GM23248 (cell line): Measurements from ENCODE around the gene KBTBD7. TPM values are rescaled to one million over a fixed set of nuclear protein-coding genes. Genes with fewer than 3 reads are reported as not detected.
A peak's percentile ranks its signal among the peaks of the same experiment; 100 is the strongest.

Experiments used
- DNase-seq: peaks from one replicate; pipeline ENCODE4 v3.0.0-alpha.2; 2015
- H2AFZ ChIP-seq: fragments of 200-600 bp; sonication (generic); 2 replicates; pipeline ENCODE4 v1.6.1; 2016; ENCODE audit warnings: antibody characterized with exemption
- H3F3A ChIP-seq: fragments of 200-600 bp; sonication (generic); 2 replicates; pipeline ENCODE4 v1.6.1; 2016; ENCODE audit warnings: mild to moderate bottlenecking, antibody characterized with exemption, mixed run types; ENCODE audit not compliant: insufficient read depth
- H3K27ac ChIP-seq: fragments of 200-600 bp; sonication (generic); 2 replicates; pipeline ENCODE4 v1.5.1; 2016; ENCODE audit warnings: mild to moderate bottlenecking
- H3K27me3 ChIP-seq: fragments of 200-600 bp; sonication (generic); replicated peaks from 2 replicates; pipeline ENCODE4 v1.6.1; 2016; ENCODE audit warnings: mild to moderate bottlenecking; ENCODE audit not compliant: insufficient read depth
- H3K36me3 ChIP-seq: fragments of 200-600 bp; sonication (generic); 2 replicates; pipeline ENCODE4 v1.6.1; 2016; ENCODE audit warnings: low read depth, mild to moderate bottlenecking
- H3K4me1 ChIP-seq: fragments of 200-600 bp; sonication (generic); 2 replicates; pipeline ENCODE4 v1.6.1; 2016; ENCODE audit warnings: mild to moderate bottlenecking; ENCODE audit not compliant: insufficient read depth
- H3K4me2 ChIP-seq: fragments of 200-600 bp; sonication (generic); one replicate; pipeline ENCODE4 v1.6.1; 2016; ENCODE audit warnings: mild to moderate bottlenecking; ENCODE audit not compliant: unreplicated experiment
- H3K4me3 ChIP-seq: fragments of 200-600 bp; sonication (generic); 2 replicates; pipeline ENCODE4 v1.5.1; 2016; ENCODE audit warnings: mild to moderate bottlenecking
- H3K79me2 ChIP-seq: fragments of 200-600 bp; sonication (generic); 2 replicates; pipeline ENCODE4 v1.6.1; 2016; ENCODE audit warnings: mild to moderate bottlenecking; ENCODE audit not compliant: insufficient read depth
- H3K9ac ChIP-seq: fragments of 200-600 bp; sonication (generic); 2 replicates; pipeline ENCODE4 v1.6.1; 2016; ENCODE audit warnings: mild to moderate bottlenecking
- H3K9me2 ChIP-seq: fragments of 200-600 bp; sonication (generic); 2 replicates; pipeline ENCODE4 v1.6.1; 2016; ENCODE audit warnings: mixed run types, mild to moderate bottlenecking, moderate library complexity; ENCODE audit not compliant: insufficient read depth
- H3K9me3 ChIP-seq: fragments of 200-600 bp; sonication (generic); one replicate; pipeline ENCODE4 v1.6.1; 2017; ENCODE audit warnings: low read depth
- H4K20me1 ChIP-seq: fragments of 200-600 bp; sonication (generic); 2 replicates; pipeline ENCODE4 v1.6.0; 2016; ENCODE audit not compliant: insufficient read depth
- EZH2 ChIP-seq: fragments of 200-600 bp; sonication (generic); IDR thresholded peaks from 2 replicates; pipeline ENCODE4 v1.6.1; 2018; ENCODE audit warnings: antibody characterized with exemption, mild to moderate bottlenecking; ENCODE audit not compliant: insufficient read depth, poor library complexity, severe bottlenecking
- EZH2phosphoT487 ChIP-seq: fragments of 200-600 bp; sonication (generic); IDR thresholded peaks from 2 replicates; pipeline ENCODE4 v1.6.1; 2018; ENCODE audit warnings: antibody characterized with exemption, moderate library complexity, mild to moderate bottlenecking, low read depth; ENCODE audit not compliant: insufficient read depth
- WGBS, 2 experiments: methylation state at CpG; one replicate each; pipeline ENCODE4 v1.1.6; 2015 to 2017; ENCODE audit warnings: low lambda C conversion rate in 2 of 2, low coverage in 1 of 2; ENCODE audit errors: missing lambda C conversion rate in 2 of 2; 5-methylcytosine and 5-hydroxymethylcytosine counted together
- in situ Hi-C: fragments of 300-500 bp; cut with MboI; formaldehyde crosslinking; loops from 2 replicates; pipeline ENCODE4 v1.15.0; 2020
- polyA plus RNA-seq: library from polyadenylated mRNA; unstranded; fragments of >200 nt; fragmentation: Nextera tagmentation; extraction: Ambion mirVana; gene quantifications from 2 replicates; pipeline ENCODE4 v1.2.1, GENCODE V29; 2016
- total RNA-seq: library from RNA; depleted of rRNA; stranded (reverse); fragments of >200 nt; shearing (Covaris generic); gene quantifications from 2 replicates; pipeline ENCODE4 v1.2.3, GENCODE V29; 2014

Gene KBTBD7
- total and polyA plus RNA-seq, 2 experiments from 2014 or later, result 3.5 to 4.4 TPM

- Histone ChIP-seq H3K4me1 (peaks cover 11% of the 10 kb centered on the region), H3K4me3 (no peak overlapping the region), H3F3A (no peaks in the 10 kb centered on the region), H4K20me1 (no peaks in the 10 kb centered on the region), H3K9me2 (no peaks in the 10 kb centered on the region), H3K79me2 (no peaks in the 10 kb centered on the region), H3K9ac (no peak overlapping the region), H3K4me2 (no peak overlapping the region), H3K36me3 (no peaks in the 10 kb centered on the region), H3K9me3 (no peaks in the 10 kb centered on the region), H3K27me3 (no peaks in the 10 kb centered on the region), H2AFZ (no peak overlapping the region), H3K27ac (no peak overlapping the region)
- no peak for TF ChIP-seq EZH2
- no peak for TF ChIP-seq EZH2phosphoT487
- in situ Hi-C loops, result no loop called here
- DNase-seq, result no peak
Observed at GRCh38 chr13:41212881-41213280, 18.5 kb upstream of the KBTBD7 start.

- in situ Hi-C loops, result no loop called here
- H3K9me2 ChIP-seq, result no peaks in the 10 kb centered on the region
- no peak overlapping the region for H2AFZ ChIP-seq
- no peaks in the 10 kb centered on the region for H4K20me1 ChIP-seq
- no peak for TF ChIP-seq EZH2phosphoT487
- no peak for TF ChIP-seq EZH2
- no peak overlapping the region for H3K4me2 ChIP-seq
- WGBS, 2 experiments, result 93 to 100% methylated on average over 2 of the region's 2 CpGs
- H3K36me3 ChIP-seq, result no peaks in the 10 kb centered on the region
- no peak overlapping the region for H3K4me3 ChIP-seq
- DNase-seq, result no peak
- H3K9me3 ChIP-seq, result no peaks in the 10 kb centered on the region
- H3F3A ChIP-seq, result no peaks in the 10 kb centered on the region
- no peaks in the 10 kb centered on the region for H3K79me2 ChIP-seq
- peaks cover 4% of the 10 kb centered on the region; the same call in 1 of the 2 replicates for H3K4me1 ChIP-seq
- H3K27ac ChIP-seq, result no peak overlapping the region
- H3K27me3 ChIP-seq, result no peaks in the 10 kb centered on the region
- no peak overlapping the region for H3K9ac ChIP-seq
Observed at GRCh38 chr13:41211062-41211461, 16.7 kb upstream of the KBTBD7 start.

GRCh38 chr13:41206467-41206866, 12.1 kb upstream of the KBTBD7 start:
- Histone ChIP-seq H3K9me3 (no peaks in the 10 kb centered on the region), H3K4me3 (no peak overlapping the region), H3K27me3 (no peaks in the 10 kb centered on the region), H3K27ac (no peak overlapping the region), H3K4me2 (no peak overlapping the region), H3K36me3 (no peaks in the 10 kb centered on the region), H2AFZ (no peak overlapping the region), H3K4me1 (no peaks in the 10 kb centered on the region), H3K9me2 (no peaks in the 10 kb centered on the region), H3F3A (no peaks in the 10 kb centered on the region), H3K9ac (no peak overlapping the region), H4K20me1 (no peaks in the 10 kb centered on the region), H3K79me2 (no peaks in the 10 kb centered on the region)
- no peak for TF ChIP-seq EZH2
- no peak for TF ChIP-seq EZH2phosphoT487
- DNase-seq, result no peak
- in situ Hi-C loops, result no loop called here

- DNase-seq, result no peak
- H2AFZ ChIP-seq, result no peak overlapping the region
- no peaks in the 10 kb centered on the region for H4K20me1 ChIP-seq
- H3F3A ChIP-seq, result peaks cover 13% of the 10 kb centered on the region
- no peak overlapping the region for H3K9ac ChIP-seq
- H3K9me2 ChIP-seq, result no peaks in the 10 kb centered on the region
- 86 to 90% methylated on average over 6 of the region's 6 CpGs for WGBS, 2 experiments
- H3K9me3 ChIP-seq, result no peaks in the 10 kb centered on the region
- H3K4me2 ChIP-seq, result no peak overlapping the region
- H3K36me3 ChIP-seq, result no peaks in the 10 kb centered on the region
- TF ChIP-seq EZH2 (no peak), EZH2phosphoT487 (no peak)
- no peaks in the 10 kb centered on the region for H3K27me3 ChIP-seq
- no peak overlapping the region for H3K4me3 ChIP-seq
- no peaks in the 10 kb centered on the region for H3K4me1 ChIP-seq
- no peaks in the 10 kb centered on the region for H3K79me2 ChIP-seq
- in situ Hi-C loops, result no loop called here
- no peak overlapping the region for H3K27ac ChIP-seq
Observed at GRCh38 chr13:41203810-41204209, 9.4 kb upstream of the KBTBD7 start.

GRCh38 chr13:41200126-41200525, 5.8 kb upstream of the KBTBD7 start:
- WGBS, 2 experiments, result 16 to 22% methylated on average over 4 of the region's 4 CpGs
- H3K9ac ChIP-seq, result no peak overlapping the region
- H3K27ac ChIP-seq, result no peak overlapping the region
- no peaks in the 10 kb centered on the region for H3K79me2 ChIP-seq
- no peaks in the 10 kb centered on the region for H3K4me1 ChIP-seq
- H3K4me3 ChIP-seq, result no peak overlapping the region
- peak; percentile 64 for DNase-seq
- H3K9me2 ChIP-seq, result no peaks in the 10 kb centered on the region
- H3K27me3 ChIP-seq, result no peaks in the 10 kb centered on the region
- H3K36me3 ChIP-seq, result no peaks in the 10 kb centered on the region
- H3F3A ChIP-seq, result peaks cover 13% of the 10 kb centered on the region
- peak overlapping the region; percentile 12 for H3K4me2 ChIP-seq
- no peaks in the 10 kb centered on the region for H4K20me1 ChIP-seq
- H3K9me3 ChIP-seq, result no peaks in the 10 kb centered on the region
- H2AFZ ChIP-seq, result peak overlapping the region; percentile 26
- in situ Hi-C loops, result no loop called here
- no peak for TF ChIP-seq EZH2
- TF ChIP-seq EZH2phosphoT487, result no peak
